HL-60/S4 treated with phorbol 12-myristate 13-acetate at 8.2 ng/mL for 4 days and 3 days (cell line): ENCODE results near the gene PLXNA4.

Experiments used
- in situ Hi-C: fragments of 300-500 bp; cut with MboI; formaldehyde crosslinking; loops from 2 replicates; pipeline ENCODE4 v1.15.0; 2022; ENCODE audit warnings: low sequenced_read_pairs

Gene PLXNA4

DNA sequence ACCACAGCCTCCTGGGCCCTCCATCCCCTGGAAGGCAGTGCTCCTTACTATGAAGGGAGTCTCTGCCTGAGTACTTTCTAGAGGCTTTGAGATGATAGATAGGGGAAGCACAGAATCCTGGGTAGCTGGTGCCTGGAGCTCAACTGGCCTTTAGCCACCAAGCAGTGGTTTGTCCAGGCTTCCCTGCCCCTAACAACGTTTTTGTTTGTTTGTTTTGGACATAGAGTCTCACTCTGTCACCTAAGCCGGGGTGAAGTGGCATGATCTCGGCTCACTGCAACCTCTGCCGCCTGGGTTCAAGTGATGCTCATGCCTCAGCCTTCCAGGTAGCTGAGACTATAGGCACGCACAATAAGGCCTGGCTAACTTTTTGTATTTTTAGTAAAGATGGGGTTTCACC, 289.4 kb downstream of the PLXNA4 start:
- in situ Hi-C loops, result no loop called here

DNA sequence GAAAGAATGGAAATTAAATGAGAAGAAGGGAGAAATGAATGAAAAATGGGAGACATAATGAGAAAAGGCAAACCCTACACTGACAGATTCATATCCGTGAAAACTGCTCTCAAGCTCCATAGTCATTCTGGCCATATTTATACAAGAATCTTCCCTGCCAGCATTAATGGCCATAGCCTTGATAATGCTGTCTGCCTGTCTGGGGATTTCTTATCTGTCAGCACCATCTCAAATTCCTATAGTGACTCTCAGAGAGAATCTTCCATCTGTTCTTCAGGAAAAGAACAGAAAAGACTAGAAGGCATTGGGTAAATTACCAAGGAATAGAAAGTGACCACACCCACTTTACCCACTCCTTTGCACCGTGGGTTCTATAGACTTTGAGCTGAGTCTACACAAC, 295.9 kb downstream of the PLXNA4 start:
- in situ Hi-C loops, result no loop called here

DNA sequence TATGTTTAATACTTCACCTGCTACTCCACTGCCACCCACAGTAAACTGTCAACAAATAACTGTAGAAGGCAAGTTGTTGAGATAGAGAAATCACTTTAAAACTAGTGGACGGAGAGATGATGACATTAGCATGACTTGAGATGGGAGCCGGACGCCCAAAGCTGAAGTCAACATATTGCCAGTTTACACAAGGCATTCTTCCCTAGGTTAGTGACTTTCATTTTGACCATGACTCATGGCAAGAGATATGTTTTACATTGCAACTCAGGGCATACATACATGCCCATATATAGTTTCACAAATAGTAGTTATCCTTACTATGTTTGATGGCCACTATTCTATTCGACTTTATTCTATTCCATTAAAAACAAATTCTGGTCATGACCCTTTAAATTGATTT, 296.6 kb downstream of the PLXNA4 start:
- in situ Hi-C loops, result no loop called here

DNA sequence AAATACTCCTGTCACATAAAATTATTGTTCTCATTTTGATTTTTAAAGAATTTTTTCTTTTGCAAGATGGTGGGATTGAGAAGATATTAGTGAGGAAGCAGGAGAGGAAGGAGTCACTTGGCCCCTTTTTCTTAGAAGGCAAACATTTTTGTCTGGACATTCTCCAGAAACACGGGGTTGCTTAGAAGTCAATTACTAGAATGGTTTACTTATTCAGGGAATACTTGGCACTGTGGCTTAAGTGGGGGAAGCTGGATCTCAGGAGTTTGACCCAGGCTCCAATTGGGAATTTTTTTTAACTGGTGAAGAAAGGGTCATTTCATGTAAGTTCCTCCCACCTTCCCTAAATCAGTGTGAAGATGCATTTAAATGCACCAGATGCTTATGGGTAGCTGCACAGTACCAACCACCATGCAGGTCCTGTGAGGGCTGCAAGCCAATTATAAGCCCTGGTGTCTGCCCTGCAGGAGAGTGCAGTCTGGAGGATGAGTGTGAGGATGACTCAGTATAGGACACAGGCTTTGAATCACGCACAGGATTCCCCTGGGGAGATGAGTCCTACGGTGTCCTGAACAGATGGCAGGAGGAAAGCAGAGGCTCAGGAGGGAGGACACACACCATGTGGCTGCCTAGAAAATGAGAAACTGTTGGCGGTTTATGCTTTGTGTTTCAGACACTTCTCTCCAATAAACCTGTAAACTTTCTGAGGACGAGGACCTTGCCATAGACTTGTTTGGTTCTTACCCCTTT, 299.1 kb downstream of the PLXNA4 start:
- in situ Hi-C loops, result no loop called here

DNA sequence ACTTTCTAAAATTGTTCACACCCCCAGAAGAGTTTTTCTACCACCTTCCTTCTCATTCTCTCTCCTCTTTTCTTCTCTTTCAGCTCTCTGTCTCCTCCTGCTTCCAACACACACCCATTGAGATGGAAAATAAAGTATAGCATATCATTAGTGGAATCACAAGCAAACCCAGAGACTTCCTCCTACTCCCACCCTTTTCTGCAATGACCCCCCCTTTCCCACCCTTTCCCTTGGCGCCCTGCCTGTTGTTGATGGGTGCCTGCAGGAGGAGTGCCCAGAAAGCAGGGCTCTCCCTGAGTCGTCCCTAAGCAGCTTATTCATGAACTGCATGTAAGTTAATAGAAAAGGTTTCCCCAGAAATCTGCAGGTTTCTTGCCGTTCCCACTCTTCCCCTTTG, 300.0 kb downstream of the PLXNA4 start:
- in situ Hi-C loops, result no loop called here

GRCh38 chr7:132275416-132276233, 300.6 kb downstream of the PLXNA4 start:
- in situ Hi-C loops, result no loop called here

GRCh38 chr7:132272763-132273371, 303.4 kb downstream of the PLXNA4 start:
- in situ Hi-C loops, result no loop called here

GRCh38 chr7:132270517-132270916, 305.8 kb downstream of the PLXNA4 start:
- in situ Hi-C loops, result no loop called here

GRCh38 chr7:132269718-132270117, 306.6 kb downstream of the PLXNA4 start:
- in situ Hi-C loops, result no loop called here

DNA sequence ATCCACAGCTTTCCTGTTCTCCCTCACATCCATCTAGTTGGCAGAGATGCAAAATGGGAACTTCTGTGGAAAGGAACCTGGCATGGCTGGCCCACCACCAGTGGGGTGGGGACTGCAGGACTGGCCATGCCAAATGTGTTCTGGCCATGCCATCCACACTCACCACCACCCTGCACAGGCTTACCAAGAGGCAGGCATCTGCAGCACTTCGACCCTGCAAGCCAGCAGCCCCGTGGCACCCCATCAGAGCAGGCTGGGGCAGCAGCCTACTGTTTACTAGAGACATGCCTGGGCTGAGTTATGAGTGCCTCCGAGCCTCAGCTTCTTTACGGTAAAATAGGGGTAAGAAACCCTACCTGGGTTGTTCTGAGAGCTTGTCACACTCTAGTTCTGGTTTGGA, 313.1 kb downstream of the PLXNA4 start:
- in situ Hi-C loops, result no loop called here

GRCh38 chr7:132262160-132262470, 314.2 kb downstream of the PLXNA4 start:
- in situ Hi-C loops, result no loop called here

GRCh38 chr7:132261327-132262159, 314.7 kb downstream of the PLXNA4 start:
- in situ Hi-C loops, result no loop called here

GRCh38 chr7:132258231-132258630, 318.0 kb downstream of the PLXNA4 start:
- in situ Hi-C loops, result no loop called here

GRCh38 chr7:132257253-132257652, 319.0 kb downstream of the PLXNA4 start:
- in situ Hi-C loops, result no loop called here

GRCh38 chr7:132256721-132257212, 319.5 kb downstream of the PLXNA4 start:
- in situ Hi-C loops, result no loop called here

GRCh38 chr7:132255898-132256297, 320.4 kb downstream of the PLXNA4 start:
- in situ Hi-C loops, result no loop called here

GRCh38 chr7:132255115-132255797, 321.0 kb downstream of the PLXNA4 start:
- in situ Hi-C loops, result no loop called here

DNA sequence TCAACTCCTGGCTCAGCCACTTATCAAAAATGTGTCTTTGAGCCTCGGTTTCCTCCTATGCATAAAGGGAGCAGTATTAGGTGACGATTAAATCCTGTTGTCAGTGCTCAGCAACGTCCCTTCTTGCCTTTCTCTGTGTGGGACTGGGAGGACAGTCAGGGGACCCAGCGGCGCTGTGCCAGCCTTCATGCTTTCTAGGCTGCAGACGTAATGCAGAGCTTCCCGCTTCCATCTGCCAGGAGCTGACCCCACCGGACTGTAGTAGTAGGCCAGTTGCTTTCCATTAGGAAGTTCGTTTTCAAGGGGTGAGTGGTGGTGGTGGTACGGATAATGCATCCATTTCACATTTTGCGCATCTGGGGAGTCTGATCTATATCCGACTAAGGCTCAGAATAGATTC, 321.8 kb downstream of the PLXNA4 start:
- in situ Hi-C loops, result no loop called here

DNA sequence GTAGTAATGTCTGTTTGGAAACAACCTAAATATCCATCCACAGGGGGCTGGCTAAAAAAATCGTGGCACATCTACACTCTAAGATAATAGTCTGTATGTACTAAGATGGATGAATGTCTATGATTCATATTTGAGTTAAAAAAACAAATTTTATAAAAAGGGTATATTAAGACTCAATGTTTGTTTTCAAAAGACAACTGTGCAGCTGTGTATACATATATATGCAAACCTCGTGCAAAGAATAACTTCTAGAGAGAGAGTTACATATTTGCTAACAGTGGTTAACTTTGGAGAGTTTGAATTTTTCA, 323.5 kb downstream of the PLXNA4 start:
- in situ Hi-C loops, result no loop called here

- in situ Hi-C loops, result no loop called here
These were observed 325.0 kb downstream of the PLXNA4 start for GRCh38 chr7:132251327-132251659.
